OCI-LY3 (cell line): ENCODE measurements around the gene TRIO.

Source experiments
- H2AFZ ChIP-seq: fragments of 200-600, 300-600 bp; shearing (Covaris generic); 2 replicates; pipeline ENCODE4 v1.6.0; 2014; ENCODE audit warnings: antibody characterized with exemption, low read depth, low read length
- H3K27ac ChIP-seq: fragments of 200-600, 300-600 bp; sonication (generic); 2 replicates; pipeline ENCODE4 v1.5.1; 2014; ENCODE audit warnings: mild to moderate bottlenecking, low read length, moderate library complexity, mixed read lengths
- H3K27me3 ChIP-seq: fragments of 200-600, 300-600 bp; sonication (generic); 2 replicates; pipeline ENCODE4 v1.6.1; 2014; ENCODE audit warnings: low read depth, low read length, mixed read lengths
- H3K36me3 ChIP-seq: fragments of 200-600, 300-600 bp; sonication (generic); replicated peaks from 2 replicates; pipeline ENCODE3; 2014; ENCODE audit warnings: low read depth, low read length, mixed read lengths
- H3K4me1 ChIP-seq: fragments of 300-600, 200-600 bp; sonication (generic); 2 replicates; pipeline ENCODE4 v1.6.1; 2014; ENCODE audit warnings: low read length, mixed read lengths
- H3K4me2 ChIP-seq: fragments of 200-600, 300-600 bp; sonication (generic); 2 replicates; pipeline ENCODE4 v1.6.1; 2014; ENCODE audit warnings: low read length, mixed read lengths
- H3K4me3 ChIP-seq: fragments of 300-600, 200-600 bp; sonication (generic); 2 replicates; pipeline ENCODE4 v1.5.1; 2014; ENCODE audit warnings: antibody characterized with exemption, mild to moderate bottlenecking, low read length, moderate library complexity
- H3K79me2 ChIP-seq: fragments of 300-600, 200-600 bp; shearing (Covaris generic); 2 replicates; pipeline ENCODE4 v1.6.1; 2014; ENCODE audit warnings: mild to moderate bottlenecking, low read length, mixed read lengths
- H3K9ac ChIP-seq: fragments of 300-600, 200-600 bp; shearing (Covaris generic); 2 replicates; pipeline ENCODE4 v1.6.0; 2014; ENCODE audit warnings: mild to moderate bottlenecking, low read length, moderate library complexity
- H3K9me3 ChIP-seq: fragments of 200-600, 300-600 bp; shearing (Covaris generic); 2 replicates; pipeline ENCODE4 v1.6.1; 2014; ENCODE audit warnings: low read length, mixed read lengths; ENCODE audit not compliant: insufficient read depth
- H4K20me1 ChIP-seq: fragments of 200-600, 300-600 bp; sonication (generic); 2 replicates; pipeline ENCODE4 v1.6.1; 2016; ENCODE audit warnings: low read length, mixed read lengths; ENCODE audit not compliant: insufficient read depth
- EZH2phosphoT487 ChIP-seq: fragments of 200-600 bp; shearing (Covaris generic); IDR thresholded peaks from 2 replicates; pipeline ENCODE4 v1.6.1; 2018; ENCODE audit warnings: antibody characterized with exemption, mixed run types, low read depth
- TF ChIP-seq, protein P1 (sequence below): fragments of 200-600, 300-600 bp; sonication (generic); IDR thresholded peaks from 2 replicates; pipeline ENCODE4 v1.5.1; 2014; ENCODE audit warnings: antibody characterized with exemption, low read length, low read depth

TRIO gene

DNA sequence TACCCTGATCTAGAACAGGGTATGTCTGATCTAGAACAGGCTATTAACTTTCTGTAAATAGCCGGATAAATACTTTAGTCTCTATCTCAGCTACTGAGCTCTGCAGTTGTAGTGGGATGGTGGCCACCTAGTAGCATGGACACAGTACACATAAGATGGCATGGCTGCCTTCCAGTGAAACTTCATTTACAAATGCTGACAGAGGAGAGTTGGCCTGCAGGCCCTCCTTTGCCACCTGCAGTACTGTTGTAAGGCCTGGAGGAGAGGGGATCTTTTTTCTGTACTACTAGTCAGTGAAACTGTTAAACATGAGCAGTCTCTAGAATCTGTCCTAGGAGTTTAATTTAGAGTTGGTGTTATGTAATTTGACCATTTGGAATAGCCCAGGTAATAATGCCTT is 86.0 kb downstream of the TRIO start:
- H3K9me3 ChIP-seq: no peaks in the 10 kb centered on the region
- no peak overlapping the region for H2AFZ ChIP-seq
- no peaks in the 10 kb centered on the region for H3K79me2 ChIP-seq
- H3K9ac ChIP-seq: no peak overlapping the region
- H4K20me1 ChIP-seq: no peaks in the 10 kb centered on the region
- TF ChIP-seq EZH2phosphoT487: no peak
- TF ChIP-seq, protein P1, sequence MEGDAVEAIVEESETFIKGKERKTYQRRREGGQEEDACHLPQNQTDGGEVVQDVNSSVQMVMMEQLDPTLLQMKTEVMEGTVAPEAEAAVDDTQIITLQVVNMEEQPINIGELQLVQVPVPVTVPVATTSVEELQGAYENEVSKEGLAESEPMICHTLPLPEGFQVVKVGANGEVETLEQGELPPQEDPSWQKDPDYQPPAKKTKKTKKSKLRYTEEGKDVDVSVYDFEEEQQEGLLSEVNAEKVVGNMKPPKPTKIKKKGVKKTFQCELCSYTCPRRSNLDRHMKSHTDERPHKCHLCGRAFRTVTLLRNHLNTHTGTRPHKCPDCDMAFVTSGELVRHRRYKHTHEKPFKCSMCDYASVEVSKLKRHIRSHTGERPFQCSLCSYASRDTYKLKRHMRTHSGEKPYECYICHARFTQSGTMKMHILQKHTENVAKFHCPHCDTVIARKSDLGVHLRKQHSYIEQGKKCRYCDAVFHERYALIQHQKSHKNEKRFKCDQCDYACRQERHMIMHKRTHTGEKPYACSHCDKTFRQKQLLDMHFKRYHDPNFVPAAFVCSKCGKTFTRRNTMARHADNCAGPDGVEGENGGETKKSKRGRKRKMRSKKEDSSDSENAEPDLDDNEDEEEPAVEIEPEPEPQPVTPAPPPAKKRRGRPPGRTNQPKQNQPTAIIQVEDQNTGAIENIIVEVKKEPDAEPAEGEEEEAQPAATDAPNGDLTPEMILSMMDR: no peak
- H3K27ac ChIP-seq: no peak overlapping the region
- no peaks in the 10 kb centered on the region for H3K4me1 ChIP-seq
- no peak overlapping the region for H3K4me3 ChIP-seq
- no peaks in the 10 kb centered on the region for H3K36me3 ChIP-seq
- no peaks in the 10 kb centered on the region for H3K27me3 ChIP-seq
- H3K4me2 ChIP-seq: no peak overlapping the region

DNA sequence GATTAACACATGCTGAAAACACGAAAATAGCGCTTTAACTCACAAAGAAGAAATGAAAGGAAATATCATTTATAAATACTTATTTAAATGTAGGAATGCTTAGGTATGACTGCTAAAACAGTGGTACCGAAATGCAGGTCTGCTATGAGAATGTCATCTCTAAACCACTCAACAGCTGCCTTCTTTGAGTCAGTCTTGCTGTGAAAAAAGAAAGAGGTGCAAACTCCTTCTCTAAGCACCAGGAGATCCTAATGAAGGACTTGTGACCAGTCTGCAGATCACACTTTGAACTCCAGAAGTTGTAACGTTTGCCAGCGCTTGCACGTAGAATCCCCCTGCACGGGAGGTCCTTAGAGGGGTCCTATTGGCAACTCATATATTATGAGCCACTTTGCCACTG is 86.6 kb downstream of the TRIO start:
- TF ChIP-seq EZH2phosphoT487: no peak
- no peak overlapping the region for H3K27ac ChIP-seq
- H3K27me3 ChIP-seq: no peaks in the 10 kb centered on the region
- no peaks in the 10 kb centered on the region for H3K36me3 ChIP-seq
- no peaks in the 10 kb centered on the region for H3K79me2 ChIP-seq
- H3K4me1 ChIP-seq: no peaks in the 10 kb centered on the region
- H3K4me3 ChIP-seq: no peak overlapping the region
- H3K9me3 ChIP-seq: no peaks in the 10 kb centered on the region
- no peak overlapping the region for H3K4me2 ChIP-seq
- no peak overlapping the region for H3K9ac ChIP-seq
- no peaks in the 10 kb centered on the region for H4K20me1 ChIP-seq
- H2AFZ ChIP-seq: no peak overlapping the region

- TF ChIP-seq, protein P1: no peak
- TF ChIP-seq EZH2phosphoT487: no peak
- Histone ChIP-seq H3K27me3 (no peaks in the 10 kb centered on the region), H3K4me1 (no peaks in the 10 kb centered on the region), H3K79me2 (no peaks in the 10 kb centered on the region), H2AFZ (no peak overlapping the region), H3K4me2 (no peak overlapping the region), H3K9me3 (no peaks in the 10 kb centered on the region), H3K4me3 (no peak overlapping the region), H3K9ac (no peak overlapping the region), H3K27ac (no peak overlapping the region), H4K20me1 (no peaks in the 10 kb centered on the region), H3K36me3 (no peaks in the 10 kb centered on the region)
Observed at GRCh38 chr5:14231156-14231555, 88.0 kb downstream of the TRIO start.

- H3K4me1 ChIP-seq: no peaks in the 10 kb centered on the region
- H4K20me1 ChIP-seq: no peaks in the 10 kb centered on the region
- H3K4me3 ChIP-seq: no peak overlapping the region
- TF ChIP-seq, protein P1: no peak
- no peak for TF ChIP-seq EZH2phosphoT487
- no peaks in the 10 kb centered on the region for H3K79me2 ChIP-seq
- H3K9ac ChIP-seq: no peak overlapping the region
- H3K27ac ChIP-seq: no peak overlapping the region
- H3K27me3 ChIP-seq: no peaks in the 10 kb centered on the region
- no peak overlapping the region for H3K4me2 ChIP-seq
- no peaks in the 10 kb centered on the region for H3K36me3 ChIP-seq
- no peaks in the 10 kb centered on the region for H3K9me3 ChIP-seq
- no peak overlapping the region for H2AFZ ChIP-seq
Observed at GRCh38 chr5:14231890-14232289, 88.7 kb downstream of the TRIO start.

DNA sequence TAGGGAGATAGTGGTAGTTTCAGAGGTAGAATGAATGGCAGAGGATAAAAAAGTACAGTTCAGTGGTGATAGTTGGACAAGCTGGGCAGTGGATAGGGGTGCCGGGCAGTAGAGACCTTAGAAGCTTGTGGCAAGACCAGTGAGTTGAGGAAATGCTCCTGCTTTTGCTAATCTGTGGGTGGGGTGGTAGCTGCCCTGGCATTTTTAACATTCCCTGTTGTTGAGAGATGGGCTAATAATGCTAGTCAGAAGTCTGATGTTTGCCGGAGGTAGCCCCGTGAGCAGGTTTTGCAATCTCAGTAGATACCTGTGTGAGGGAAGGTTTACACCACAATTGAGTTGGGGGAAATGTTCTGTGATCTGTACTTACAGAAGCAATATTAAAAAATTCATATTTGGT is 91.1 kb downstream of the TRIO start:
- no peaks in the 10 kb centered on the region for H3K4me1 ChIP-seq
- H3K9me3 ChIP-seq: no peaks in the 10 kb centered on the region
- H3K27me3 ChIP-seq: peaks cover 4% of the 10 kb centered on the region; the same call in 1 of the 2 replicates
- H3K27ac ChIP-seq: no peak overlapping the region
- no peaks in the 10 kb centered on the region for H3K36me3 ChIP-seq
- no peak overlapping the region for H2AFZ ChIP-seq
- no peak overlapping the region for H3K4me2 ChIP-seq
- no peaks in the 10 kb centered on the region for H4K20me1 ChIP-seq
- no peaks in the 10 kb centered on the region for H3K79me2 ChIP-seq
- TF ChIP-seq, protein P1: no peak
- no peak for TF ChIP-seq EZH2phosphoT487
- no peak overlapping the region for H3K9ac ChIP-seq
- H3K4me3 ChIP-seq: no peak overlapping the region
